Osteocyte (in vitro differentiated cells): Measurements from ENCODE around the gene MARK1. TPM values are rescaled to one million over a fixed set of nuclear protein-coding genes. Genes with fewer than 3 reads are reported as not detected.

ENCODE experiments used
- DNase-seq: peaks from one replicate; pipeline ENCODE4 v3.0.0; 2021; ENCODE audit warnings: mixed read lengths; ENCODE audit not compliant: unreplicated experiment; ENCODE audit errors: extremely low spot score
- H3K27ac Mint-ChIP-seq: one replicate; pipeline ENCODE4 v1.8.0; 2021; ENCODE audit warnings: mild to moderate bottlenecking, mixed read lengths; ENCODE audit not compliant: unreplicated experiment
- H3K27me3 Mint-ChIP-seq: one replicate; pipeline ENCODE4 v1.8.0; 2021; ENCODE audit warnings: mixed read lengths; ENCODE audit not compliant: unreplicated experiment
- H3K36me3 Mint-ChIP-seq: one replicate; pipeline ENCODE4 v1.8.0; 2021; ENCODE audit warnings: mixed read lengths; ENCODE audit not compliant: unreplicated experiment
- H3K4me1 Mint-ChIP-seq: one replicate; pipeline ENCODE4 v1.8.0; 2021; ENCODE audit warnings: mixed read lengths; ENCODE audit not compliant: unreplicated experiment
- H3K4me3 Mint-ChIP-seq: one replicate; pipeline ENCODE4 v1.8.0; 2021; ENCODE audit warnings: mild to moderate bottlenecking, moderate library complexity, mixed read lengths; ENCODE audit not compliant: unreplicated experiment
- H3K9me3 Mint-ChIP-seq: one replicate; pipeline ENCODE4 v1.8.0; 2021; ENCODE audit warnings: mixed read lengths; ENCODE audit not compliant: unreplicated experiment
- long read RNA-seq: library from polyadenylated mRNA; unstranded; transcript quantifications from one replicate; pipeline ENCODE4 v2.0.0, GENCODE V29; 2021
- total RNA-seq: library from RNA; stranded (reverse); gene quantifications from 2 replicates; pipeline ENCODE4 v1.2.1, GENCODE V29; 2021
- TF ChIP-seq, protein P1 (sequence below): fragments of 200-600 bp; sonication (generic); IDR thresholded peaks from 2 replicates; pipeline ENCODE4 v1.5.0; 2021; ENCODE audit warnings: antibody characterized with exemption, mild to moderate bottlenecking, moderate library complexity

MARK1 gene
- total RNA-seq: 1.2 and 1.8 TPM in 2 replicates
- long read RNA-seq, partial matches to known transcripts: 2 of 2 reads
- long read RNA-seq, other reads (novel, unspliced or antisense): 0 of 2 reads

DNA sequence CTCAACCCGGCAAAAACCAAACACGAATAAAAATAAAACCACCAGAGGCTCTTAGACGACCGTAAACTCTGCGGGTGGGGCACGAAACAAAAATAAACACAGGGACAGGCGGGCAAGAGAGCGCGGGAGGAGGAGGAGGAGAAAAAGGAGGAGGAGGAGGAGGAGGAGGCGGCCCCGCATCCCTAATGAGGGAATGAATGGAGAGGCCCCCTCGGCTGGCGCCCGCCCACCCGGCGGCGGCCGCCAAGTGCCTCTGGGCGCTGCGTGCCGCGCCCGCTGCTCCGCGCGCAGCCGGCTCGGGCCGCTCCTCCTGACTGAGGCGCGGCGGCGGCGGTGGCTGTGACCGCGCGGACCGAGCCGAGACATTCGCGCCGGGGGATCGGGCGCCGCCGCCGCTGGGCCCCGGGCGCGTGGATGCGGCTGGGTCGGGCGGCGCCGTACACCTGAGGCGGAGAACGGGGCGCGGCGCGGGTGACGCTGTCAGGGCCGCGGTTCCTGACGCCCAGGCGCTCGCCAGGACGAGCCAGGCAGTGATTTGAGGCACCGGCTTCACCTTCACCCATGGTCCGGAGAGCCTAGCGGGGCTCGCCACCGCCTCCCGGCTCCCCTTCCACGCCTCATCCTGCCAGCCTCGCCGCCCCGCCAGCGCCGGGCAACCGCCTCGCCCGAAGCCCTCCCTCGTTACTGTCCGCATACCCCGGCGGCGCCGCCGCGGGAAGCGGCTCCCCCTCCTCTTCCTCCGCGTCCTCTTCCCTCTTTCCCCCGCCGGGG lies at the start of gene MARK1:
TSS of gene MARK1 (plus strand) at position 229 of the 771 bp plus-strand sequence. CDS start 687 bp downstream, outside the sequence.
- Mint-ChIP-seq H3K36me3 (no peaks in the 10 kb centered on the region), H3K27me3 (peaks cover 56% of the 10 kb centered on the region), H3K4me3 (peak within 1 kb of the TSS; percentile 85), H3K27ac (peak within 1 kb of the TSS; percentile 48), H3K4me1 (peaks cover 16% of the 10 kb centered on the region), H3K9me3 (no peaks in the 10 kb centered on the region)
- TF ChIP-seq, protein P1, sequence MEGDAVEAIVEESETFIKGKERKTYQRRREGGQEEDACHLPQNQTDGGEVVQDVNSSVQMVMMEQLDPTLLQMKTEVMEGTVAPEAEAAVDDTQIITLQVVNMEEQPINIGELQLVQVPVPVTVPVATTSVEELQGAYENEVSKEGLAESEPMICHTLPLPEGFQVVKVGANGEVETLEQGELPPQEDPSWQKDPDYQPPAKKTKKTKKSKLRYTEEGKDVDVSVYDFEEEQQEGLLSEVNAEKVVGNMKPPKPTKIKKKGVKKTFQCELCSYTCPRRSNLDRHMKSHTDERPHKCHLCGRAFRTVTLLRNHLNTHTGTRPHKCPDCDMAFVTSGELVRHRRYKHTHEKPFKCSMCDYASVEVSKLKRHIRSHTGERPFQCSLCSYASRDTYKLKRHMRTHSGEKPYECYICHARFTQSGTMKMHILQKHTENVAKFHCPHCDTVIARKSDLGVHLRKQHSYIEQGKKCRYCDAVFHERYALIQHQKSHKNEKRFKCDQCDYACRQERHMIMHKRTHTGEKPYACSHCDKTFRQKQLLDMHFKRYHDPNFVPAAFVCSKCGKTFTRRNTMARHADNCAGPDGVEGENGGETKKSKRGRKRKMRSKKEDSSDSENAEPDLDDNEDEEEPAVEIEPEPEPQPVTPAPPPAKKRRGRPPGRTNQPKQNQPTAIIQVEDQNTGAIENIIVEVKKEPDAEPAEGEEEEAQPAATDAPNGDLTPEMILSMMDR: no peak
- no peak for DNase-seq

- Mint-ChIP-seq H3K27ac (no peak overlapping the region), H3K36me3 (no peaks in the 10 kb centered on the region), H3K27me3 (peaks cover 6% of the 10 kb centered on the region), H3K4me3 (no peak overlapping the region), H3K9me3 (no peaks in the 10 kb centered on the region), H3K4me1 (no peaks in the 10 kb centered on the region)
- TF ChIP-seq, protein P1: no peak
- DNase-seq: no peak
These were observed 44.2 kb upstream of the MARK1 start for GRCh38 chr1:220483700-220484099.

GRCh38 chr1:220484135-220484534 lies 43.8 kb upstream of the MARK1 start:
- Mint-ChIP-seq H3K4me1 (no peaks in the 10 kb centered on the region), H3K9me3 (no peaks in the 10 kb centered on the region), H3K27me3 (peaks cover 4% of the 10 kb centered on the region), H3K27ac (no peak overlapping the region), H3K4me3 (no peak overlapping the region), H3K36me3 (no peaks in the 10 kb centered on the region)
- no peak for DNase-seq
- TF ChIP-seq, protein P1: no peak

- no peak overlapping the region for H3K4me3 Mint-ChIP-seq
- TF ChIP-seq, protein P1: no peak
- no peaks in the 10 kb centered on the region for H3K9me3 Mint-ChIP-seq
- H3K36me3 Mint-ChIP-seq: no peaks in the 10 kb centered on the region
- no peaks in the 10 kb centered on the region for H3K4me1 Mint-ChIP-seq
- H3K27ac Mint-ChIP-seq: no peak overlapping the region
- H3K27me3 Mint-ChIP-seq: peaks cover 2% of the 10 kb centered on the region
- DNase-seq: no peak
These were observed 42.8 kb upstream of the MARK1 start for GRCh38 chr1:220485131-220485530.

GRCh38 chr1:220485791-220486190 lies 42.1 kb upstream of the MARK1 start:
- no peaks in the 10 kb centered on the region for H3K4me1 Mint-ChIP-seq
- H3K36me3 Mint-ChIP-seq: no peaks in the 10 kb centered on the region
- TF ChIP-seq, protein P1: no peak
- no peaks in the 10 kb centered on the region for H3K9me3 Mint-ChIP-seq
- DNase-seq: no peak
- H3K27me3 Mint-ChIP-seq: peaks cover 2% of the 10 kb centered on the region
- no peak overlapping the region for H3K4me3 Mint-ChIP-seq
- H3K27ac Mint-ChIP-seq: no peak overlapping the region
